Skeletal muscle satellite cell (primary cell): ENCODE data around the gene GGA2.
"Not testable (repeated sequence)": the region's sequence is repeated elsewhere in the genome, so short reads cannot be mapped to it uniquely, and the experiment has no call there.

ENCODE experiments used
- H3K27me3 ChIP-seq: 2 replicates; pipeline ENCODE4 v1.7.0; 2013; ENCODE audit warnings: low read length; ENCODE audit not compliant: control insufficient read depth, insufficient read depth
- H3K36me3 ChIP-seq: 2 replicates; pipeline ENCODE4 v1.7.0; 2013; ENCODE audit warnings: mild to moderate bottlenecking, control low read depth, low read length; ENCODE audit not compliant: insufficient read depth
- H3K4me1 ChIP-seq: 2 replicates; pipeline ENCODE4 v1.7.0; 2013; ENCODE audit warnings: low read length; ENCODE audit not compliant: control insufficient read depth, insufficient read depth
- H3K4me2 ChIP-seq: 2 replicates; pipeline ENCODE4 v1.7.0; 2013; ENCODE audit warnings: mild to moderate bottlenecking, low read length
- H3K4me3 ChIP-seq: 2 replicates; pipeline ENCODE4 v1.7.0; 2013; ENCODE audit warnings: low read length
- H3K9ac ChIP-seq: 2 replicates; pipeline ENCODE4 v1.7.0; 2013; ENCODE audit warnings: mild to moderate bottlenecking, low read depth, low read length, moderate library complexity
- H3K9me3 ChIP-seq: replicated peaks from 2 replicates; pipeline ENCODE4 v1.7.0; 2013; ENCODE audit warnings: mild to moderate bottlenecking, control low read depth, low read length

GGA2 gene

GRCh38 chr16:23521037-23521743 lies 10.9 kb upstream of the GGA2 start:
- Histone ChIP-seq H3K4me3 (no peak overlapping the region), H3K9me3 (no peaks in the 10 kb centered on the region), H3K9ac (no peak overlapping the region), H3K36me3 (peaks cover 41% of the 10 kb centered on the region), H3K27me3 (no peaks in the 10 kb centered on the region), H3K4me2 (no peak overlapping the region), H3K4me1 (no peaks in the 10 kb centered on the region)

- Histone ChIP-seq H3K36me3 (peaks cover 41% of the 10 kb centered on the region), H3K9me3 (no peaks in the 10 kb centered on the region), H3K4me1 (no peaks in the 10 kb centered on the region), H3K4me2 (no peak overlapping the region), H3K9ac (no peak overlapping the region), H3K27me3 (no peaks in the 10 kb centered on the region), H3K4me3 (no peak overlapping the region)
These were observed 10.2 kb upstream of the GGA2 start for GRCh38 chr16:23520500-23520899.

GRCh38 chr16:23519282-23519681 lies 9.0 kb upstream of the GGA2 start:
- Histone ChIP-seq H3K4me2 (no peak overlapping the region), H3K36me3 (peaks cover 37% of the 10 kb centered on the region), H3K4me3 (no peak overlapping the region), H3K9ac (no peak overlapping the region), H3K9me3 (no peaks in the 10 kb centered on the region), H3K27me3 (no peaks in the 10 kb centered on the region), H3K4me1 (no peaks in the 10 kb centered on the region)

- no peak overlapping the region for H3K4me2 ChIP-seq
- H3K27me3 ChIP-seq: no peaks in the 10 kb centered on the region
- no peak overlapping the region for H3K4me3 ChIP-seq
- no peaks in the 10 kb centered on the region for H3K9me3 ChIP-seq
- peaks cover 29% of the 10 kb centered on the region for H3K36me3 ChIP-seq
- no peaks in the 10 kb centered on the region for H3K4me1 ChIP-seq
- no peak overlapping the region for H3K9ac ChIP-seq
These were observed 8.2 kb upstream of the GGA2 start for GRCh38 chr16:23518435-23518891.

- Histone ChIP-seq H3K9ac (no peak overlapping the region), H3K9me3 (no peaks in the 10 kb centered on the region), H3K36me3 (peaks cover 10% of the 10 kb centered on the region), H3K27me3 (no peaks in the 10 kb centered on the region), H3K4me2 (no peak overlapping the region), H3K4me3 (no peak overlapping the region), H3K4me1 (no peaks in the 10 kb centered on the region)
These were observed 6.3 kb upstream of the GGA2 start for GRCh38 chr16:23516366-23517137.

- no peaks in the 10 kb centered on the region for H3K9me3 ChIP-seq
- peaks cover 10% of the 10 kb centered on the region for H3K36me3 ChIP-seq
- no peaks in the 10 kb centered on the region for H3K27me3 ChIP-seq
- no peak overlapping the region for H3K4me2 ChIP-seq
- no peak overlapping the region for H3K9ac ChIP-seq
- H3K4me3 ChIP-seq: no peak overlapping the region
- H3K4me1 ChIP-seq: no peaks in the 10 kb centered on the region
These were observed 5.6 kb upstream of the GGA2 start for GRCh38 chr16:23515881-23516280.

- no peak overlapping the region for H3K4me2 ChIP-seq
- no peak overlapping the region for H3K9ac ChIP-seq
- no peaks in the 10 kb centered on the region for H3K9me3 ChIP-seq
- H3K4me3 ChIP-seq: no peak overlapping the region
- H3K27me3 ChIP-seq: no peaks in the 10 kb centered on the region
- no peaks in the 10 kb centered on the region for H3K4me1 ChIP-seq
- H3K36me3 ChIP-seq: peaks cover 8% of the 10 kb centered on the region
These were observed 4.3 kb upstream of the GGA2 start for GRCh38 chr16:23514381-23515152.

GRCh38 chr16:23512168-23512695 lies 1.9 kb upstream of the GGA2 start:
- peaks cover 5% of the 10 kb centered on the region for H3K36me3 ChIP-seq
- peaks cover 10% of the 10 kb centered on the region for H3K4me1 ChIP-seq
- no peaks in the 10 kb centered on the region for H3K9me3 ChIP-seq
- H3K9ac ChIP-seq: no peak overlapping the region
- H3K4me3 ChIP-seq: no peak overlapping the region
- no peaks in the 10 kb centered on the region for H3K27me3 ChIP-seq
- H3K4me2 ChIP-seq: no peak overlapping the region

- Histone ChIP-seq H3K4me2 (no peak overlapping the region), H3K9ac (no peak overlapping the region), H3K36me3 (peaks cover 5% of the 10 kb centered on the region), H3K4me3 (no peak overlapping the region), H3K27me3 (no peaks in the 10 kb centered on the region), H3K4me1 (peaks cover 10% of the 10 kb centered on the region), H3K9me3 (no peaks in the 10 kb centered on the region)
These were observed 1.4 kb upstream of the GGA2 start for GRCh38 chr16:23511731-23512130.

- peak overlapping the region; percentile 87 for H3K4me3 ChIP-seq
These were observed 599 bp upstream of the GGA2 start for GRCh38 chr16:23510915-23511270.

GRCh38 chr16:23509782-23510163 lies 521 bp downstream of the GGA2 start:
- Histone ChIP-seq H3K4me2 (peak overlapping the region; percentile 91), H3K9ac (peak overlapping the region; percentile 81), H3K4me3 (peak overlapping the region; percentile 87), H3K27me3 (no peaks in the 10 kb centered on the region), H3K4me1 (peaks cover 28% of the 10 kb centered on the region), H3K9me3 (no peaks in the 10 kb centered on the region), H3K36me3 (peaks cover 5% of the 10 kb centered on the region)

More at GRCh38 chr16:23510915-23511270, 599 bp upstream of the GGA2 start:
- Histone ChIP-seq H3K4me1 (peaks cover 16% of the 10 kb centered on the region), H3K4me2 (peak overlapping the region; percentile 91), H3K9ac (peak overlapping the region; percentile 81)
- H3K36me3 ChIP-seq, H3K27me3 ChIP-seq, H3K9me3 ChIP-seq: not testable (repeated sequence)
